SK-N-SH (cell line): Measurements from ENCODE around the gene MED7.

Source experiments
- MAX ChIP-seq: IDR thresholded peaks from 2 replicates; pipeline ENCODE4 v1.4.0; 2012; ENCODE audit warnings: low read depth
- NRF1 ChIP-seq: IDR thresholded peaks from 2 replicates; pipeline ENCODE4 v1.6.1; 2012; ENCODE audit warnings: low read depth, mild to moderate bottlenecking, low read length
- RAD21 ChIP-seq: IDR thresholded peaks from 2 replicates; pipeline ENCODE4 v1.6.1; 2012; ENCODE audit warnings: mild to moderate bottlenecking, low read length
- RCOR1 ChIP-seq: fragments of 150-350 bp; IDR thresholded peaks from 2 replicates; pipeline ENCODE4 v1.6.1; 2017; ENCODE audit warnings: antibody characterized with exemption, low read length
- SIN3A ChIP-seq: IDR thresholded peaks from 2 replicates; pipeline ENCODE4 v1.6.1; 2012; ENCODE audit warnings: low read depth, mild to moderate bottlenecking, low read length, moderate library complexity, borderline replicate concordance
- TEAD4 ChIP-seq: IDR thresholded peaks from 2 replicates; pipeline ENCODE4 v1.4.0; 2012; ENCODE audit warnings: mild to moderate bottlenecking, borderline replicate concordance; ENCODE audit not compliant: insufficient read depth
- TF ChIP-seq, protein P1 (sequence below): fragments of 200-600 bp; sonication (generic); IDR thresholded peaks from 2 replicates; pipeline ENCODE4 v1.6.1; 2017; ENCODE audit warnings: antibody characterized with exemption, mild to moderate bottlenecking, moderate library complexity
- TF ChIP-seq, protein P2 (sequence below): IDR thresholded peaks from 2 replicates; pipeline ENCODE4 v1.4.0; 2012; ENCODE audit warnings: low read depth, borderline replicate concordance

- TF ChIP-seq, protein P1, sequence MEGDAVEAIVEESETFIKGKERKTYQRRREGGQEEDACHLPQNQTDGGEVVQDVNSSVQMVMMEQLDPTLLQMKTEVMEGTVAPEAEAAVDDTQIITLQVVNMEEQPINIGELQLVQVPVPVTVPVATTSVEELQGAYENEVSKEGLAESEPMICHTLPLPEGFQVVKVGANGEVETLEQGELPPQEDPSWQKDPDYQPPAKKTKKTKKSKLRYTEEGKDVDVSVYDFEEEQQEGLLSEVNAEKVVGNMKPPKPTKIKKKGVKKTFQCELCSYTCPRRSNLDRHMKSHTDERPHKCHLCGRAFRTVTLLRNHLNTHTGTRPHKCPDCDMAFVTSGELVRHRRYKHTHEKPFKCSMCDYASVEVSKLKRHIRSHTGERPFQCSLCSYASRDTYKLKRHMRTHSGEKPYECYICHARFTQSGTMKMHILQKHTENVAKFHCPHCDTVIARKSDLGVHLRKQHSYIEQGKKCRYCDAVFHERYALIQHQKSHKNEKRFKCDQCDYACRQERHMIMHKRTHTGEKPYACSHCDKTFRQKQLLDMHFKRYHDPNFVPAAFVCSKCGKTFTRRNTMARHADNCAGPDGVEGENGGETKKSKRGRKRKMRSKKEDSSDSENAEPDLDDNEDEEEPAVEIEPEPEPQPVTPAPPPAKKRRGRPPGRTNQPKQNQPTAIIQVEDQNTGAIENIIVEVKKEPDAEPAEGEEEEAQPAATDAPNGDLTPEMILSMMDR, result no peak
- TF ChIP-seq SIN3A (no peak), RCOR1 (no peak), NRF1 (no peak), MAX (no peak), TEAD4 (no peak), RAD21 (no peak)
- TF ChIP-seq, protein P2, sequence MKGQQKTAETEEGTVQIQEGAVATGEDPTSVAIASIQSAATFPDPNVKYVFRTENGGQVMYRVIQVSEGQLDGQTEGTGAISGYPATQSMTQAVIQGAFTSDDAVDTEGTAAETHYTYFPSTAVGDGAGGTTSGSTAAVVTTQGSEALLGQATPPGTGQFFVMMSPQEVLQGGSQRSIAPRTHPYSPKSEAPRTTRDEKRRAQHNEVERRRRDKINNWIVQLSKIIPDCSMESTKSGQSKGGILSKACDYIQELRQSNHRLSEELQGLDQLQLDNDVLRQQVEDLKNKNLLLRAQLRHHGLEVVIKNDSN, result no peak
Measured at GRCh38 chr5:157186309-157187045, 43.8 kb upstream of the MED7 start.
